HepG2 (cell line): Measurements from ENCODE around the gene CRTC2. TPM values are rescaled to one million over a fixed set of nuclear protein-coding genes. Genes with fewer than 3 reads are reported as not detected.

Experiments
- AFF4 ChIP-seq: sonication (generic); formaldehyde crosslinking; IDR thresholded peaks from 2 replicates; pipeline ENCODE4 v1.4.0; 2020; ENCODE audit warnings: missing genetic modification reagents
- CTCF ChIP-seq: sonication (generic); formaldehyde crosslinking; IDR thresholded peaks from 2 replicates; pipeline ENCODE4 v1.5.0; 2020; ENCODE audit warnings: mild to moderate bottlenecking, missing genetic modification reagents, moderate library complexity
- HBP1 ChIP-seq: IDR thresholded peaks from 2 replicates; pipeline ENCODE4 v1.6.1; 2016; ENCODE audit warnings: low read depth, control low read depth
- HNRNPL ChIP-seq: fragments of 200-400 bp; formaldehyde crosslinking; IDR thresholded peaks from 2 replicates; pipeline ENCODE4 v1.6.1; 2017; ENCODE audit warnings: mild to moderate bottlenecking, low read depth, low read length
- KDM2A ChIP-seq: sonication (generic); formaldehyde crosslinking; IDR thresholded peaks from 2 replicates; pipeline ENCODE4 v1.4.0; 2020; ENCODE audit warnings: low read depth, missing genetic modification reagents, borderline replicate concordance
- LCORL ChIP-seq, 2 experiments: fragments of 450-650 bp in 1 of 2; sonication (generic) in 1 of 2; formaldehyde crosslinking in 1 of 2; IDR thresholded peaks; 2 replicates each; pipeline versions ENCODE4 v1.5.0 to v1.6.1; 2017 to 2020; ENCODE audit warnings: antibody characterized with exemption in 1 of 2, missing genetic modification reagents in 1 of 2
- PBX3 ChIP-seq: sonication (generic); formaldehyde crosslinking; IDR thresholded peaks from 2 replicates; pipeline ENCODE4 v1.8.1; 2023; ENCODE audit warnings: missing genetic modification reagents, inconsistent platforms, borderline replicate concordance
- RXRA ChIP-seq: sonication (generic); formaldehyde crosslinking; IDR thresholded peaks from 2 replicates; pipeline ENCODE4 v1.5.1; 2020; ENCODE audit warnings: missing genetic modification reagents
- ZNF17 ChIP-seq: sonication (generic); formaldehyde crosslinking; IDR thresholded peaks from 2 replicates; pipeline ENCODE4 v1.5.0; 2020; ENCODE audit warnings: mild to moderate bottlenecking, missing genetic modification reagents
- ZNF235 ChIP-seq: sonication (generic); formaldehyde crosslinking; IDR thresholded peaks from 2 replicates; pipeline ENCODE4 v1.8.1; 2023; ENCODE audit warnings: mild to moderate bottlenecking, missing genetic modification reagents, borderline replicate concordance
- ZNF281 ChIP-seq: sonication (generic); formaldehyde crosslinking; IDR thresholded peaks from 2 replicates; pipeline ENCODE4 v1.4.0; 2020; ENCODE audit warnings: missing genetic modification reagents, borderline replicate concordance
- ZNF441 ChIP-seq: sonication (generic); formaldehyde crosslinking; IDR thresholded peaks from 2 replicates; pipeline ENCODE4 v1.7.0; 2021; ENCODE audit warnings: missing genetic modification reagents, borderline replicate concordance
- ZNF639 ChIP-seq: conservative IDR thresholded peaks from 2 replicates; pipeline ENCODE4 v1.6.1; 2018; ENCODE audit warnings: missing genetic modification reagents
- ZSCAN9 ChIP-seq: IDR thresholded peaks from 2 replicates; pipeline ENCODE4 v1.6.1; 2016; ENCODE audit warnings: borderline replicate concordance
- polyA plus RNA-seq, 8 experiments: library from polyadenylated mRNA; depleted of rRNA in 3 of 8; stranded (reverse) in 7 of 8; unstranded in 1 of 8; fragments of >200 nt; fragmentation: Illumina TruSeq in 4 of 8; extraction: Trizol in 4 of 8; gene quantifications; 2 replicates each; pipeline versions ENCODE4 v1.2.1 to v1.2.3, GENCODE V29; 2011 to 2016; ENCODE audit warnings: low read depth in 4 of 8, missing spikeins in 1 of 8, mixed read lengths in 1 of 8; ENCODE audit not compliant: insufficient read depth in 1 of 8
- total RNA-seq, 5 experiments: library from RNA; depleted of rRNA; stranded (reverse); fragments of >200 nt; fragmentation: Illumina TruSeq; extraction: Trizol; gene quantifications; 2 replicates each; pipeline ENCODE4 v1.2.3, GENCODE V29; 2016; ENCODE audit warnings: low read depth in 1 of 5

The CRTC2 gene
- total and polyA plus RNA-seq, 2 of the 13 experiments (the other 11 are each of a cell fraction or from before 2014, with no cell fraction given), result 6.1 to 26.7 TPM

GRCh38 chr1:153922076-153922971 lies 36.1 kb downstream of the CRTC2 start (continued):
- TF ChIP-seq PBX3 (CRISPR knock-in tag) (no peak), KDM2A (CRISPR knock-in tag) (peak; percentile 32; the same call in 1 of the 2 replicates), ZNF281 (CRISPR knock-in tag) (peak; percentile 89), HNRNPL (no peak), HBP1 (CRISPR knock-in tag) (no peak), ZNF235 (no peak), ZSCAN9 (CRISPR knock-in tag) (peak; percentile 4; the same call in 1 of the 2 replicates), ZNF639 (CRISPR knock-in tag) (0 out of 2 replicates have a peak, but pooled peaks have one; percentile 24), CTCF (CRISPR knock-in tag) (peak; percentile 52), ZNF17 (no peak), ZNF441 (CRISPR knock-in tag) (0 out of 2 replicates have a peak, but pooled peaks have one; percentile 6), AFF4 (CRISPR knock-in tag) (no peak), RXRA (CRISPR knock-in tag) (no peak), LCORL (IDR thresholded peaks at IDR 0.05) (no peak), LCORL (CRISPR knock-in tag; IDR thresholded peaks at IDR 0.05) (no peak)
